Chondrocyte (in vitro differentiated cells): Measurements from ENCODE around the gene LVRN. TPM values are rescaled to one million over a fixed set of nuclear protein-coding genes. Genes with fewer than 3 reads are reported as not detected.

Source experiments
- DNase-seq: peaks from one replicate; pipeline ENCODE4 v3.0.0; 2021; ENCODE audit warnings: mixed read lengths, low spot score
- H3K27ac Mint-ChIP-seq: one replicate; pipeline ENCODE4 v1.8.0; 2021; ENCODE audit warnings: mild to moderate bottlenecking, moderate library complexity, mixed read lengths; ENCODE audit not compliant: unreplicated experiment
- H3K27me3 Mint-ChIP-seq: 2 replicates; pipeline ENCODE4 v1.8.0; 2021; ENCODE audit warnings: low read depth, mixed read lengths
- H3K36me3 Mint-ChIP-seq: 2 replicates; pipeline ENCODE4 v1.8.0; 2021; ENCODE audit warnings: low read depth, mixed read lengths
- H3K4me1 Mint-ChIP-seq: 2 replicates; pipeline ENCODE4 v1.8.0; 2021; ENCODE audit warnings: low read depth, mild to moderate bottlenecking, mixed read lengths
- H3K4me3 Mint-ChIP-seq: one replicate; pipeline ENCODE4 v1.8.0; 2021; ENCODE audit warnings: mild to moderate bottlenecking, moderate library complexity, mixed read lengths; ENCODE audit not compliant: unreplicated experiment
- H3K9me3 Mint-ChIP-seq: 2 replicates; pipeline ENCODE4 v1.8.0; 2021; ENCODE audit warnings: low read depth, mixed read lengths
- CTCF ChIP-seq: fragments of 200-600 bp; sonication (generic); IDR thresholded peaks from 2 replicates; pipeline ENCODE4 v1.5.0; 2021; ENCODE audit warnings: antibody characterized with exemption, mild to moderate bottlenecking, moderate library complexity
- total RNA-seq: library from RNA; stranded (reverse); gene quantifications from 3 replicates; pipeline ENCODE4 v1.2.1, GENCODE V29; 2021

The LVRN gene
- total RNA-seq, 1 donor from 2014 or later = 0.62 TPM

GRCh38 chr5:116075191-116075831 is 113.0 kb downstream of the LVRN start:
- Mint-ChIP-seq H3K27ac (no peak overlapping the region), H3K4me1 (no peaks in the 10 kb centered on the region), H3K4me3 (no peak overlapping the region), H3K27me3 (no peaks in the 10 kb centered on the region), H3K9me3 (no peaks in the 10 kb centered on the region), H3K36me3 (no peaks in the 10 kb centered on the region)
- no peak for DNase-seq
- TF ChIP-seq CTCF = no peak

- no peaks in the 10 kb centered on the region for H3K4me1 Mint-ChIP-seq
- no peak overlapping the region for H3K4me3 Mint-ChIP-seq
- TF ChIP-seq CTCF = no peak
- H3K36me3 Mint-ChIP-seq = no peaks in the 10 kb centered on the region
- no peak overlapping the region for H3K27ac Mint-ChIP-seq
- no peak for DNase-seq
- no peaks in the 10 kb centered on the region for H3K9me3 Mint-ChIP-seq
- no peaks in the 10 kb centered on the region for H3K27me3 Mint-ChIP-seq
These were observed 114.2 kb downstream of the LVRN start for GRCh38 chr5:116076496-116076895.

Other genes with a start within 250 kb of the LVRN start
- gene CDO1, start 145.8 kb upstream of the LVRN start, total RNA-seq = 2.8 to 7.1 TPM (median 3.3 TPM) in 3 replicates
- gene ATG12, start 120.9 kb upstream of the LVRN start, total RNA-seq = 45.4 to 57.9 TPM (median 48.0 TPM) in 3 replicates
- 105 to 133 TPM (median 124 TPM) in 3 replicates for gene AP3S1, start 120.5 kb upstream of the LVRN start, total RNA-seq
- gene ARL14EPL, start 70.0 kb downstream of the LVRN start, total RNA-seq = not detected in 3 replicates
- gene COMMD10, start 122.5 kb downstream of the LVRN start, total RNA-seq = 18.0 to 23.0 TPM (median 18.6 TPM) in 3 replicates